NCI-H146 treated with DMSO at 0.1 percent for 48 hours (cell line): Measurements from ENCODE around the gene PAK3.
A peak's percentile ranks its signal among the peaks of the same experiment; 100 is the strongest.

Experiments used
- DNase-seq: peaks from one replicate; lab custom pipeline; 2025; ENCODE audit not compliant: unreplicated experiment; lab: John Stamatoyannopoulos, UW

The PAK3 gene

DNA sequence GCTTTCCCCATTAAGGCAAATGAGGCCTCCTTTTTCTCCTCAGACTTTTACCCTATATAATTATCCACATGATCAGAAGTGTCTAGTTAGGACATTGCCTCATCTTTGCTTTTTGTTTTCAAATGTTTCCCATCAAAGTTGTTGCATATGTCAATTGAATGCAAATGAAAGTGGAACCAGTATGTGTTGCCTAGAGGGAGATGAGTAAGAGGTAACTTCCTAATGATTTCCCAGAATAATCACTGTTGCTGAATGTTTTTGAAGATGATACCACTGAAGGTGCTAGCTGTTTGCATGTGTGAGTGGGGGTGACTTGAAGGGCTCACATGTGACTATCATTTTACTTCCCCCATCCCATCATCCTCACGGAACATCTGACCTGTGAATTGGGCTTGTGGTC lies 33.9 kb downstream of the PAK3 start:
- no peak for DNase-seq

DNA sequence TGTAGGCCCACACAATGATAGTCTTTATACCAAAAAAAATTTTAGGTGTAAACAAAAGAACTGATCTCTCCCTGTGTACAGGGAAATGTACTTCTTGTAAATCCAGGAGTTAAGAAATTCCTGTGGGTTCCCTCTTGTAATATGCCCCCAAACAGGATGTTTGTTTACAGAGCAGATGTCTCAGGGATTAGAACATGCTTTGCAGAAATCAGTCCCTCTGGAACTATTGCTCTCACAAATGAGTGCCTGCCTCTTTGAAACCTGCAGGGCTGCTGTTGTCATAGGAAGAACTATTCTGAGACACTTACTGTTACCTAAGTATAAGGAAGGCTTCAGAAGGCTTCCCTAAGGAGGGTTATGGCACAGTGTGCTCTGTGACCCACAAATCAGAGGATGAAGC lies 35.6 kb downstream of the PAK3 start:
- DNase-seq = no peak

GRCh38 chrX:111133389-111133788 lies 37.4 kb downstream of the PAK3 start:
- DNase-seq = no peak

- no peak for DNase-seq
Observed at GRCh38 chrX:111145878-111146277, 49.9 kb downstream of the PAK3 start.

DNA sequence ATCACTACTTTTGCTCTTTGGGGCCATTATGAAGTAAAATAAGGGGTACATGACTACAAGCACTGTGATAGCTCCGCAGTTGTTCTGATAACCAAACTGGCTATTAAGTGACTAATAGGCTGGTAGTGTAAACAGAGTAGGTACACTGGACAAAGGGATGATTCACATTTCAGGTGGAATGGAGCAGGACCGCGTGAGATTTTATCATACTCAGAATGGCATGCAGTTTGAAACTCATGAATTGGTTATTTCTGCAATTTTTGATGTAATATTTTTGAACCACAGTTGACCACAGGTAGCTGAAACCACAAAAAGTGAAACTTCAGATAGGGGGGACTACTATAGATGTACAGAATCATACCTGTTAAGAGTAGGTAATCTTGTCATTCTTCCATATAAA lies 55.8 kb downstream of the PAK3 start:
- peak; percentile 2 for DNase-seq

- DNase-seq = no peak
Observed at GRCh38 chrX:111159232-111159631, 63.2 kb downstream of the PAK3 start.

DNA sequence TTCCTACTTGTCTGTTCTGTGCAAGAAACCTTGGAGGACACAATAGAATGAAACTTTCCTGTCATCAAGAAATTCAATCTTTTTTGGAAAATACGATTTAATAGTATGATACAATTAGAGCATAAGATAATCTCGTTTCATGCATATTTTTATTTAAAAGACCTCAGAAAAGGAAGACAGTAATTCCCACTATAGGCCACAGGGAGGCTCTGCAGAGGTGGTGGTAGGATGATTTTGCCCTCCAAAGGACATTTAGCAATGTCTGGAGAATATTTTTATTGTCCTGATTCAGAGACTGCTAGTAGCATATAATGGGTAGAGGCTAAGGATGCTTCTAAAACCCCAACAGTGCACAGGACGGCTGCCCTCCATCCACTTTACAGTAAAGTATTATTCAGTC lies 68.7 kb downstream of the PAK3 start:
- no peak for DNase-seq

GRCh38 chrX:111165902-111166301 lies 69.9 kb downstream of the PAK3 start:
- DNase-seq = no peak

DNA sequence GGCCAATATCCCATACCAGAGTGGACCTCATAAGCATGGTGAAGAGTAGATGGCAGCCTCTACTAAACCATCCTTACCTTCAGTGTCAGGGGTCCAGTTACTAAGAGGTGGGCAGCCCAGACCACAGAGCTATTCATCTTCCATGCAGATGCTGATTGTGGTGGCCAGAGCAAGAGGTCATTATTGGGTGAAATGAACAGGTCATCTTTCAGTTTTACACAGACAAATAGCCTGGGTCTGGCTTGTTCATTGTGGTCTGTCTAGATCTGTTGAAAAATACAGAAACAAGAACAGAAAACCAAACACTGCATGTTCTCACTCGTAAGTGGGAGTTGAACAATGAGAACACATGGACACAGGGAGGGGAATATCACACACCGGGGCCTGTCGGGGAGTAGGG lies 71.3 kb downstream of the PAK3 start:
- no peak for DNase-seq

GRCh38 chrX:111168314-111168713 lies 72.3 kb downstream of the PAK3 start:
- DNase-seq = no peak

DNA sequence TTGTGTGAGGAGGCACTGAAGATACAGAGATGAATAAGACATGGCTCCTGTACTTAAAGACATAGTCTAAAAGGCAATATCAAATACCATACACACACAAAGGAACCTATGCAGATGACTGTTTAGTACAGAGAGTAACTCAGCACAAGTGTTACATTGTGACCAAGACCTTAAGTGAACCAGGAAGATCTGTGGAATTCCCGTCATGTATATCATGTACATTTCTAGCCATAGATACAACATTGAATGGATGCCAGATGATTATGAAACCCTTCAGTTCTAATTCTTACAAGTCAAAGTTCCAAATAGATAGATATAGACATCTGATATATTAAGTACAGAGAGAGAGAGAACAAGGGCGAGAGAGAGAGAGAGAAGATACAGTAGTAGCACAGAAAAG lies 73.2 kb downstream of the PAK3 start:
- DNase-seq = no peak

DNA sequence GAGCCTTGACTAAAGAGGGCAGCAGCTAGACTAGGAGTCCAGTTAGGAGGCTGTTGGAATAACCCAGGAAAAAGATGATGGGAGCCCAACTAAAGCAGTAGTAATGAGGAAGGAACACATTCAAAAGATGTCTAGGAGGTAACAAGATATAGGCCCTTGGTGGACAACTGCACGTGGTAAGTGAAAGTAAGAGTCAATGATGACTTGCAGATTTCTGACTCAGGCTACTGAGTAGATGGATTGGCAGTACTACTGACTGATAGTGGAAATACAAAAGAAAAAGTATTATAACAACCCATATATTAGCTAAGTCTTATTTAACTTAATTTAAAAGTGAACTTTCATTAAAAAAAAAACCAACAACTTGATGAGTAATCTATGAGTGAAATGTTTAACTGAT lies 74.0 kb downstream of the PAK3 start:
- DNase-seq = no peak

DNA sequence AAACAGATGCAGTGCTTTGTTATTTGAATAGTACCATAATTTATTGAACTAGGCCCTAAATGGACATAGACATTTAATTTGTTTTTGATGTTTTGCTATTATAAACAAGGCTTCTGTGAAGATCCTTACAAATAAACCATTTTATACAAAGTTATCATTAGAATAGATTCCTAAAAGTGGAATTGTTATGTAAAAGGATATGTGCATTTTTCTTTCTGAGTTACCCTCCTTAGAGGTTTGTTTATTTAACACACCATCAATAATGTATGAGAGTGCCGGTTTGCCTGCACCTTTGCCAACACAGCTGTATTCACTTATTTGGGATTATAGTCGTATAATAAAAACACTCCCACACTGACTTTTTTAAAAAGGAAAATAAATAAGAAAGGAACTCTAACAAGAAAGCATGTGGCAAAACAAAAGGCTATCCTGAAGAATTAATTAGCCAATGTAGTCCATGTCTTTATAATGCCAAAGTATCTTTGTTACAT lies 84.8 kb downstream of the PAK3 start:
- DNase-seq = no peak

DNA sequence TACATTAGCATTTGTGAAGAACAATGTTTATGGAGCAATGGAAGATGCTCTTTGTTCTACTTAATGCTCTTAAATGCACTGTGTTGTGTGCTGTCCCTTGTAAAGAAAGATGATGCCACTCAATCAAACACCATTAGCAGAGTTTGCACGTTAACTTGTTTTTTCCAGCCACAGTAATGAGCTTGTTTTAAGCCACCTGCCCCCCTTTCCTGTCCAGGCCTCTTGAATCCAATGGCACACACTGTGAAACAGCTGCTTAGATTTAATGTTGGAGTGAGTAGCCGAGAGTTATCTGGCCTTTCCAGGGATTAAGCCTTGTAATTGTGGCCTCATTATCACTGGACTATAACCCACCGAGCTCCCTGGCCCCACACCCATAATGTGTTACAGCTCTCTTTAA lies 86.0 kb downstream of the PAK3 start:
- peak; percentile 27 for DNase-seq

GRCh38 chrX:111182997-111183396 lies 87.0 kb downstream of the PAK3 start:
- no peak for DNase-seq

DNA sequence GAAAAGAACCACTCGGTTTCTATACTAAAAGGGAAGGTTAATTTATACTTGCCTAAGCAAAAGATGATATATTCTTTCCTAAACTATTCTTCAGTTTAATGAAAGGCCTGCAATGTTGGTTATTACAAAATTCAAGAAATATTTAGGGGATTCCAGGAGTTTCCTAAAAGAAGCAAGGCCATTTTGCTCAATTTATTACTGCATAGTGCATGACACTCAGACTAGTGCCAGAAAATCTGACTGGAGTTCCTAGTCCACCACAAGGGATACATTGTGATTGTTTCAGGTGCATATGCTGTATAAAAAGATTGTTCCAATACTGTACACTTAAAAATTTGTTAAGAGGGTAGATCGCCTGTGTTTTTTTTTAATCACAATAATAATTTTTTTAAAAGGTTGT lies 95.6 kb downstream of the PAK3 start:
- no peak for DNase-seq

GRCh38 chrX:111199505-111199904 lies 103.5 kb downstream of the PAK3 start:
- no peak for DNase-seq

DNA sequence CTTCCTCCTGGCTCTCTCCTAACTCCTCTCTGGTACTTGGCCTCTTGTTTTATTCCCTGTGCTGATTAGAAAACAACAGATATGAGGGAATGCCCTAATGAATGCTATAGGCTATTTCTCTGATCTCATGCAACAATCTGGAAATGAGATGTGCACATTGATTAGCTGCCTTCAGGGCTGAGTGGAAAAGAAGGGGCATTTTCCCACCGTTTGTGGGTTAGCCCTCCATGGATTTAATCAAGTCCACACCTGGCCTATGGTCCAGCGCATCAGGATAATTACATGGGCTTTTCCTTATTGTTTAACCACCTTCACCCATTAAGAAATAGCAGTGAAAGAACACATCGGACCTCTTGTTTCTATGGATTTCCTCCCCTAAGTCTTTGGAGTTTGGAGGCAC lies 104.3 kb downstream of the PAK3 start:
- no peak for DNase-seq

DNA sequence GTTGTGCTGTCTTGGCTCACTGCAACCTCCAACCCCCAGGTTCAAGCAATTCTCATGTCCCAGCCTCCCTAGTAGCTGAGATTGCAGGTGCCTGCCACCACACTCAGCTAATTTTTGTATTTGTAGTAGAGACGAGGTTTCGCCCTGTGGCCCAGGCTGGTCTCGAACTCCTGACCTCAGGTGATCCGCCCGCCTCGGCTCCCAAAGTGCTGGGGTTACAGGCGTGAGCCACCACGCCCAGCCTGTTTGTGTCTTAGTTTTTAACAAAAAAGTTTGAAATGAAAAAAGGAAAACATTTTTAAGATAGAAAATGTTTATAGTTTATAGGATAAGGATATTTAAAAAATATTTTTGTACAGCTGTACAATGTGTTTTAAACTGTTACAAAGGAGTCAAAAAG lies 111.9 kb downstream of the PAK3 start:
- no peak for DNase-seq

GRCh38 chrX:111216293-111216801 lies 120.4 kb downstream of the PAK3 start:
- DNase-seq = no peak

DNA sequence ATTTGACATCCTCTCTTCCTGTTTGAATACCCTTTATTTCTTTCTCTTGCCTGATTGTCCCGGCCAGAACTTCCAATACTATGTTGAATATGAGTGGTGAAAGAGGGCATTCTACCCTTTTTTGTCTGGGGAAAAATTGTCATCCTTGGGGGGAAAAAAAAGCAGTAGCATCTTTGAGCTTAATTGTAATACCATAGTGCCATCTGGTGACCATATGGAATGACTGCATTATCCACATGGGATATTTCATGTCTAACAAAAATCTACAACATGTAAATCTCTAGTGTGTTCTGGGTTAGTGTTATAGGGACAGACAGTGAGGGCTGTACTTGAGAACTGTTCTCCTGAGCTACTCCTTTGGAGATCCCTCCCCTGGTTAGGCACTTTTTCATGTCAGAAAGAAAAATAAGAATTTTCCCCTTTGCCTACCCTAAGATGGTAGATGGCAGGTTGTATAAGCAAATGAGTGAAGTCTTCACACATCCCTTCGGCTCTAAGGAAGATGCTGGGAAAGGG lies 148.3 kb downstream of the PAK3 start:
- DNase-seq = no peak

- DNase-seq = no peak
Observed at GRCh38 chrX:111254896-111255693, 159.1 kb downstream of the PAK3 start.

- DNase-seq = no peak
Observed at GRCh38 chrX:111257733-111258132, 161.7 kb downstream of the PAK3 start.
